ENCODE results near the gene CDA. TPM values are rescaled to one million over a fixed set of nuclear protein-coding genes. Genes with fewer than 3 reads are reported as not detected.

The CDA gene
- total RNA-seq, 4 donors from 2014 or later = 0.84 to 5.7 (median 3.8) TPM

DNA sequence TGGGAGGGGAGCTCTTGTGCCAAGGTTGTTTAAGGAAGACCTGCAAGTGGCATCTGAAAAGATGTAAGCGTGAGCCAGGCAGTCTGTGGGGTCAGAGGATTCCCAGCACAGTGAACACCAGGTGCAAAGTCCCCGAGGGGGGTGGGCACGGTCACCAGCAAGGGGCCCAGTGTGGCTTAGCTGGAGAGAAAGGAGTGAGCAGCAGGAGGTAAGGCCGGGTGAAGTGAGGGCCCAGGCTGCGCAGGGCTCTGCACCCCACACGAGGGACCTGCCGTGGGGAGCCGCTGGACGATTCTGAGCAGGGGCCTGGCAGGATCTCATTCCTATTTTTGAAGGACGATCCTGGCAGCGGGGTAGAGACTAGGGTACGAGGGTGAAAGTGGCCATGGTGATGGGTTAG is 68.1 kb downstream of the CDA start:
- no peaks in the 10 kb centered on the region for H3K9me3 ChIP-seq
- DNase-seq (ENCODE audit: low spot score in 2 of 2) = no peak
- TF ChIP-seq POLR2A (IDR thresholded peaks at IDR 0.05) = no peak
- no peak for TF ChIP-seq CTCF (IDR thresholded peaks at IDR 0.05)
- no peak for TF ChIP-seq EP300 (IDR thresholded peaks at IDR 0.05)
- no peak overlapping the region for H3K4me3 ChIP-seq
- WGBS, 2 donors = 87 to 88% methylated on average over 12 of the region's 12 CpGs
- peaks cover 0 to 26% (median 12%) of the 10 kb centered on the region in 4 donors for H3K4me1 ChIP-seq
- H3K27ac ChIP-seq = no peak overlapping the region
- peaks cover 7 to 65% (median 28%) of the 10 kb centered on the region in 3 donors for H3K36me3 ChIP-seq
- H3K27me3 ChIP-seq = no peaks in the 10 kb centered on the region

DNA sequence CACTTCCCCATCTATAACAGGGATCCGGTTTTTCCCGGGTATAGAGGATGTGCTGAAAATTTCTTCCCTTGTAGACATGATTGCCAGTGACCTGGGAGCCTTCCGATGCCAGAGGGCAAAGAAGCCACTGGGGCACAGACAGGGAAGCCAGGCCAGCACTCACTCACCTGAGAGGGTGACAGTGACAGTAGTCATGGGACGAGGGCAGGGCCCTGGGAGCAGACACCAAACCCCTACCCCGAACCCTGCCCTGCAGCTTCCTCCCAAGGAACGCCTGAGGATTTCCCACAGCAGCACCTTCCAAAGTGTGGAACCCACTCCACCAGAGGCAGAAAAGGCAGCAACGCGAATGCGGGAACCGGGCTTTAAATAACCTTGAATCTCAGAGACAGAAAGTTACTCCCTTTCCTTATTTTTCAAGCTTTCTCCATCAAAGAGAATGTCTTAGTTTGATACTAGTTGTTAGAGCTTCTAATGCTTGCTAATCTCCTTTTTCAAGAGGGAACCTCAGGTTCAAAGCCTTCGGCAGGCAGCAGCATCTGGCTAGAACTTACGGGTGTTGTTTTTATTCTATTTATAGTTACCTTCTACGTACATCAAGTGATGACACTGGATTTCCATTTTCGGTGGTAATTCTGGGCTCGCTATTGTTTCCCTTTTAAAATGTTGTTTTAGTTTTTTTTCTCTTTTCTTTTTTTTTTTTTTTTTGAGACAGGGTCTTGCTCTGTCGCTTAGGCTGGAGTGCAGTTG is 69.4 kb downstream of the CDA start:
- TF ChIP-seq EP300 (IDR thresholded peaks at IDR 0.05) (no peak), CTCF (IDR thresholded peaks at IDR 0.05) (no peak), POLR2A (IDR thresholded peaks at IDR 0.05) (no peak)
- peaks cover 0 to 35% (median 12%) of the 10 kb centered on the region in 4 donors for H3K4me1 ChIP-seq
- 85 to 88% methylated on average over 16 of the region's 16 CpGs for WGBS, 2 donors
- no peak overlapping the region for H3K27ac ChIP-seq
- H3K4me3 ChIP-seq = no peak overlapping the region
- peaks cover 4 to 52% (median 20%) of the 10 kb centered on the region in 3 donors for H3K36me3 ChIP-seq
- no peaks in the 10 kb centered on the region for H3K27me3 ChIP-seq
- no peaks in the 10 kb centered on the region for H3K9me3 ChIP-seq
- DNase-seq (ENCODE audit: low spot score in 2 of 2) = no peak

DNA sequence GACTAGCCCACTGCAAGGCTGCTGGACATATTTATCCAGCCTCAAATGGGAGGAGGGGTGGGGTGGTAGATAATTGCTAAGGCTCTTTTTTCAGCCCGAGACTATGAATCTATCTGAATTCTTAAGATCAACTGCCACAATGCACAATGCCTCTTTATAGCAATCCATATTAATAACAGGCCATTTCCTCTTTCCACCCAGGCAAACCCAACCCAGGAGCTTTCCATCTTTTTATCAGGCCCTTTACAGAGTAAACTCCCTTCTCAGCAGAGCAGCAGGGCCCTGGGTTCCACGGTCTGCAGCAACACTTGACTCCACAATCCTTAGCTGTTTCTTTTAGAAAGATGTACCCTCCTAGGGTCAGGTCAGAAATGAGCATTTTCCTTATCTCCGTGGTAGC is 71.5 kb downstream of the CDA start:
- DNase-seq (ENCODE audit: low spot score in 2 of 2) = no peak
- no peaks in the 10 kb centered on the region for H3K9me3 ChIP-seq
- H3K27me3 ChIP-seq = no peaks in the 10 kb centered on the region
- peak overlapping the region in 1 of 4 donors; percentile 80 for H3K27ac ChIP-seq
- H3K36me3 ChIP-seq = peaks cover 0 to 32% (median 9%) of the 10 kb centered on the region in 3 donors
- TF ChIP-seq CTCF (IDR thresholded peaks at IDR 0.05) (no peak), EP300 (IDR thresholded peaks at IDR 0.05) (no peak), POLR2A (IDR thresholded peaks at IDR 0.05) (no peak)
- peak overlapping the region; percentile 55 to 91 (median 86) for H3K4me3 ChIP-seq
- WGBS, 2 donors = 7 to 12% methylated on average over 3 of the region's 3 CpGs
- H3K4me1 ChIP-seq = peaks cover 0 to 35% (median 12%) of the 10 kb centered on the region in 4 donors

GRCh38 chr1:20660847-20661206 is 71.9 kb downstream of the CDA start:
- no peak for DNase-seq (ENCODE audit: low spot score in 2 of 2)
- H3K27ac ChIP-seq = peak overlapping the region in 2 of 4 donors; percentile 80 to 89
- TF ChIP-seq CTCF (IDR thresholded peaks at IDR 0.05) (no peak), POLR2A (IDR thresholded peaks at IDR 0.05) (no peak), EP300 (IDR thresholded peaks at IDR 0.05) (no peak)
- H3K36me3 ChIP-seq = peaks cover 0 to 27% (median 5%) of the 10 kb centered on the region in 3 donors
- WGBS, 2 donors = 1% methylated on average over 20 of the region's 20 CpGs
- no peaks in the 10 kb centered on the region for H3K27me3 ChIP-seq
- peaks cover 0 to 35% (median 12%) of the 10 kb centered on the region in 4 donors for H3K4me1 ChIP-seq
- H3K4me3 ChIP-seq = peak overlapping the region; percentile 55 to 91 (median 86)
- no peaks in the 10 kb centered on the region for H3K9me3 ChIP-seq
